Subcutaneous adipose tissue (tissue), 4 donors: ENCODE measurements around the gene TMEM238. TPM values are rescaled to one million over a fixed set of nuclear protein-coding genes. Genes with fewer than 3 reads are reported as not detected.

Source experiments
- CTCF ChIP-seq: fragments of 450-650 bp; IDR thresholded peaks from one replicate; pipeline ENCODE4 v1.5.1; 2016; ENCODE audit warnings: low read depth, mild to moderate bottlenecking, control low read depth, antibody characterized with exemption, moderate library complexity
- total RNA-seq, 4 donors: library from RNA; depleted of rRNA; stranded (reverse); fragments of >200 nt; gene quantifications; one replicate each; pipeline ENCODE4 v1.1.0, GENCODE V29; 2016

The TMEM238 gene
- total RNA-seq, 4 donors from 2014 or later = 0.44 to 2.8 TPM; not detected in 2

DNA sequence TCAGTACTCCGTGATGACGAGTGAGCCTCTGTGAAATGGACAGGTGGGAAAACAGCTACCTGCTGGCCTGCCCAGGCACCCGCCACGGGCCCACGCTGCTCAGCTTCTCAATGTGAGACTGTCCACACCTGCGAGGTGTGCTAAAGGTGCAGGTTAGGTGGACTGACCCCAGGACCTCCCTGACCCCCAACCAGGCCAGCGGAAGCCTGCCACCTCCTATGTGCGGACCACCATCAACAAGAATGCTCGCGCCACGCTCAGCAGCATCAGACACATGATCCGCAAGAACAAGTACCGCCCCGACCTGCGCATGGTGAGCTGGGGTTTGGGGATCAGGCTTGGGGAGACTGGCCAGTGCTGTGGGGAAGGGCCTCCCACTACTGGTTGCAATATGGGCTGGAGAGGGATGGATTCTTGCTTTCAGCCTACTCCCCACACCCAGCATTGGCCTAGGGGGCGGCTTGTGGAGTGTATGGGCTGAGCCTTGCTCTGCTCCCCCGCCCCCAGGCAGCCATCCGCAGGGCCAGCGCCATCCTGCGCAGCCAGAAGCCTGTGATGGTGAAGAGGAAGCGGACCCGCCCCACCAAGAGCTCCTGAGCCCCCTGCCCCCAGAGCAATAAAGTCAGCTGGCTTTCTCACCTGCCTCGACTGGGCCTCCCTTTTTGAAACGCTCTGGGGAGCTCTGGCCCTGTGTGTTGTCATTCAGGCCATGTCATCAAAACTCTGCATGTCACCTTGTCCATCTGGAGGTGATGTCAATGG lies 3.8 kb upstream of the TMEM238 start:
- TF ChIP-seq CTCF = no peak

- no peak for TF ChIP-seq CTCF
Observed at GRCh38 chr19:55386493-55386971, 2.4 kb upstream of the TMEM238 start.

GRCh38 chr19:55385724-55386492 lies 1.8 kb upstream of the TMEM238 start, which contains the start of gene RPL28:
RPL28 (plus strand) TSS chr19:55385932; CDS start chr19:55386358, 426 bp downstream.
- no peak for TF ChIP-seq CTCF

DNA sequence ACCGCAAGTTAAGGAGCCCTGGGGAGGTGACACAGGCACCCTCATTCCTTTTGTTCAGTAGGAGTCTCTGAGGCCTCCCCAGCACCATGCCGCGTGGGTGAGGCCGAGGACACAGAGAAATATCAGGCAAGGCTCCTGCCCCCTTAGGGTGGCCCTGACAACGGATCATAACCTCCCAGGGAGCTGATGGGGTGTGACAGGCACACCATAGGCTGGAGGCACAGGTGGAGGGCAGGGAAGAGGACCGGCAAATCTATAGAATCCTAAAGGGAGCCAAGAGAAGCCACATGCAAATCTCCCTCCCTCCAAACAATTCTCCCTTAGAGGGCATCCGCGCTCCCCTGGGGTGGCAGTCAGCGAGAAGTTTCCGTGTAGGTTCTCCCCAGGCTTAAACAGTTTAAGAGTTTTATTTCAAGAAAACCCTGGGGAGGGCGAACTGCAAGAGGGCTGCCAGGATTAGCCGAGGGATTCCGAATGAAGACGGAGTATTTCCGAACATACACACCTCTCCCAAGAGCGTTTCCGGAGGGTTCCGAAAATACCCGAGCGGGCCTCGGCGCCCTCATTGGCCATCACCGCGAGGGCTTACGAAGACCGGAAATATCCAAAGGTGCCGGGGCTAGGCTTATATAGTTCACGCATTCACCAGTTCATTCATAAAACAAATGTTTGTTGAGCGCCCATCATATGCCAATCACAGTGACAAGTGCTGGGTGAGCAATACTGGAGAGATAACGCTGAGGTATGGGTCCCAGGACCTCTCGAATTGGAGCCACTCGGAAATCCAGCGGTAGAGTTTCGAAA lies 1.0 kb upstream of the TMEM238 start:
- TF ChIP-seq CTCF = peak; percentile 20

GRCh38 chr19:55383279-55384130 lies 587 bp downstream of the TMEM238 start:
- no peak for TF ChIP-seq CTCF

DNA sequence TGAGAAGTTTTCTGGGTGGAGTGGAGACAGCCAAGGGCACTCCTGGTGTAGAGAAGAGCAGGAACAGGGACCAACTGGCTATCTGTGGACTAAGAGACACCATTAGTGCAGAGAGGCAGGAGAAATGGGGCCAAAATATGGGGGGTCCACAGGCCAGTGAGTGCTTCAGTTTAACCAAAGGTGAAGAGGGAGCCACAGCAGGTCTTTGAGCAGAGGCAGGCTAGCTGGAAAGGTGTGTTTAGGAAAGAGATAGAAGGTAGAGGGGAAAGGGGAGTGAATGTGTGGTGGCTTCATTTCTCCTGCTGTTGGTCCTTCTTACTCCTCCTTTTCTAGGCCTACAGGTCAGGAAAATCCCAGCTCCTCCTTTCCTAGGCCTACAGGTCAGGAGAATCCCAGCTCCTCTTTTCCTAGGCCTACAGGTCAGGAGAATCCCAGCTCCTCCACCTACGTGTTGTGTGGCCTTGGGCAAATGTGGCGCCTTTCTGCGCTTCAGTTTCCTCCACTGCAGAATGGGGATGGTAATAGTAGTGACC lies 1.5 kb downstream of the TMEM238 start:
- TF ChIP-seq CTCF = no peak
